HG02884 (cell line): ENCODE measurements around the gene GRIK2.
"Not testable (repeated sequence)": the region's sequence is repeated elsewhere in the genome, so short reads cannot be mapped to it uniquely, and the experiment has no call there.

Source experiments
- ATAC-seq: cut with Tn5 transposase; IDR thresholded peaks from one replicate; pipeline ENCODE4 v1.9.1; 2021; ENCODE audit warnings: mild to moderate bottlenecking, moderate library complexity; ENCODE audit not compliant: unreplicated experiment

The GRIK2 gene

DNA sequence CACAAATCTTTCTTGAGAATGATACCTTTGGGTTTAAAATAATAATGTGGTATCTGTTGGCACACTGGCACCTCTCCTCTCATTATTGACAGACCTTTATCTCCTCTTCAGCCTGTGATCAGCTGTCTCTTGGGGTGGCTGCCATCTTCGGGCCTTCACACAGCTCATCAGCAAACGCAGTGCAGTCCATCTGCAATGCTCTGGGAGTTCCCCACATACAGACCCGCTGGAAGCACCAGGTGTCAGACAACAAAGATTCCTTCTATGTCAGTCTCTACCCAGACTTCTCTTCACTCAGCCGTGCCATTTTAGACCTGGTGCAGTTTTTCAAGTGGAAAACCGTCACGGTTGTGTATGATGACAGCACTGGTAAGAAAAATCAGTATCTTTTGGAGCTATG is 232.8 kb downstream of the GRIK2 start:
- no peak for ATAC-seq

DNA sequence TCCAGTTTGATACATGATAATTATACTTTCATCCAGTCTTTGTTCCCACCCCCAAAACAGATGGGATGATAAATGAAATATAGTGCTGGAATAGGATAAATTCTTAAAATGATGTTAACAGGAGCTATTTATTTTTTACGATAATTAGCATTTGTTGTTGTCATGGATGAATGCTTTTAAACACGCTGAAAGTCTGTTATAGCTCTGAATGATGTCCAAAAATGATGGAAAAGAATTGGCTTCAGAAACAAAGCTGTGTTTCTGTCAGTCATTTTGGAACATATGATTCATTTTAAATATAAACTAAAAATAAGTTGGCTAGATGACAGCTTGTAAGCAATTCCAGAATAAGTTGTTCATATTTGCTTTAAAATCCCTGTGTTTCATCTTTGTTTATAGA is 237.4 kb downstream of the GRIK2 start:
- ATAC-seq, result no peak

DNA sequence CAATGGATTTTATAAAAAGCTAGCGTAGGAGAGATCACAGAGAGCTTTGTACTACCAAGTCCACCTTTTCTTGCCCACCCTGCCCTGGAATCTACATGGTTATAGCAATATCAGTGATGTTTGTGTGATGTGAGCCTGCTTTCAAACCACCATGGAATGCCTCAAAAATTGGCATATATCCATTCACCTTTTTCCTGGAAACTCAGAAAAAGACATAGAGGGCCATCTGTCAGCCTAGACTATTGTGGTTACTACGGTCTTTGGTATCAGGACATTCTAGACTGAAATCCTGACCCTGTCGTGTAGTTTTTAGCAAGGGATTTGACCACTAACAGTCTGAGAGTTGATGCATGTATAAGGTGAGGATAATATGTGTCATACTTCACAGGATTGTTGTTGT is 239.6 kb downstream of the GRIK2 start:
- ATAC-seq, result no peak

DNA sequence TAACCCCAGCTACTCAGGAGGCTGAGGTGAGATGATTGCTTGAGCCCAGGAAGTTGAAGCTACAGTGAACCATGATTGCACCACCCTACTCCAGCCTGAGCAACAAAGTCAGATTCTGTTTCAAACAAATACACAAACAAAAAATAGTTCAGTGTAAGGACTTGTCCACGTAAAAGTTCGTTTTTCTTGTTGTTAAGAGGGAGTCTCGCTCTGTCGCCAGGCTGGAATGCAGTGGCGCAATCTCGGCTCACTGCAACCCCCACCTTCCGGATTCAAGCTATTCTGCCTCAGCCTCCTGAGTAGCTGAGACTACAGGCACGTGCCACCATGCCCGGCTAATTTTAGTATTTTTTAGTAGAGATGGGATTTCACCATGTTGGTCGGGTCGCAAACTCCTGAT is 245.4 kb downstream of the GRIK2 start:
- ATAC-seq, result not testable (repeated sequence)

DNA sequence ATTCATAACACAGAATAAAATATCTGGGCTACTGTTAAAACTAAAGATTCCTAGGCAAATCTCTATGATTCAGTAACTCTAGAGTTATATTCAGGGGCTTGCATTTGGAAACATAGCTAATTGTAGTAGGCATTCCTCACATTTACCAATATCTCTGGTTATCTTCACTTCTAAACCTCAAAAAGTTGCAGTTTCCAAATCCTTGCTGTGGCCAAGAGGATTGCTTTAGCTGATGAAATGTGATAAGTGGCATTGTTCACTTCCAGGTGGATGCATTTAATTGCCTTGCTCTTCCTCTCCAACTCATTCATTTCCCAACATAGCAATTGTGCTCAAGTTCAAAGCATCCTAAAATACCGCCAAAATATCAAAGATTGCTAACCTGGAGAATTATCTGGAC is 246.6 kb downstream of the GRIK2 start:
- ATAC-seq, result no peak

DNA sequence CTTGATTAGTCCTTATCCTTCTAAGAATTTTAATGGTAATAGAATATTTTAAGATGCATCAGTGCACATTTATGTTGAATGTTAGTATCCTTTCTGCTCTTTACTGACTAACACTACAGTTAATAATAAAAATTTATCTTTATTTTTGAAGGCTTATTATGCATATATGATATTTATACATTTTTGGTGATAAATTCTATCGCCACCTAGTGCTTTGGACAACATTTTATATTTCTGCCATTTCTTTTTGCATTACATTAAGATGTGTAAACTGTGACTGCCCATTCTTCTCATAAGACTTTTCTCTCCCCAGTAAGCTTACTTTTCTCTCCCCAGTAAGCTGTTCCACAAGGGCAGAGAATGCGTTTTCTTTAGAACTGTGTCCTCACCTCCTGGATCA is 252.3 kb downstream of the GRIK2 start:
- ATAC-seq, result no peak

DNA sequence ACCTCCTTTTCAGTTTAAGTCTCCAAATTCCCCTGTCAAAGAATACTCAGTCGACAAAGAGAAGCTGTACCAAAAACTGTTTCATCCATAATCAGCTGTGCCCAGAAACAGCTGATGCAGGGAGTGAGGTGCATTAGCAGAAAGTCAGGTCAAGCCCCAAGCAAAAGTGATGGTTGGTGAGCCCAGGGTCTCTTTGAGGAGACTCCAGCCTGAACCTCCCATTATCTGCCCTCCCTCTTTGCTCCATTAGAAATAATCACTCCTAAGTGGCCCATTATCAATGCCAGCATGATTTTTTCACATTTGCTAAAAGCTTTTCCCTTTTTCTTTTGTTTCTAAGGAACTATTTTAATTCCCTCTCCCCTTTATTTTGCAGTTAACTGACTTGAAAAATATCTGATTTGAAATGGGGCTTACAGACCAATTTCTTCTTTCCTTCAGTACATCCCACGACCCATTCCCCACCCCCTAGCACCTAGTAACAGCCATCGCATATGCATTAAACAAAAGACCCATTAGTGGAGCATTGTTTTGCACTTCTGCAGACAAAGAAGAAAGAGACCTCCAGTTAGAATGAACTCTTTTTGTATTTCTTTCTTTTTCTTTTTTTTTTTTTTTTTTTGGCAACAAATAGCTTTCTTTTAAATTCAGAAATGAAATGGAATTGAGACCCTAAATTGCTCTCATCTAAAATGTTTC is 257.0 kb downstream of the GRIK2 start:
- no peak for ATAC-seq

DNA sequence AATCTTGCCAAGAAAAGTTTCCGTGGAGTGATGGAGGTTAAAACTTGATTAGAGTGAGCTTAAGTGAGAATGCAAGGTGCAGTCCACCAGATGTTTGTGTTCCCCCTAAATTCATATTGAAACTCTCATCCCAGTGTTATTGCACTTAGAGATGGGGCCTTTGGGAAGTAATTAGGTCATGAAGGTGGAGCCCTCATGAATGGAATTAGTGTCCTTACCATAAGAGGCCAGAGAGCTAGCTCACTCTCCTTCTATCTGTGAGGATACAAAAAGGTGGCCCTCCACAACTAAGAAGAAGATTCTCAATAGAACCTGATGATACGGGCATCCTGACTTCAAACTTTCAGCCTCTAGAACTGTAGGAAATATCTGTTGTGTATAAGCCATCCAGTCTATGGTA is 258.6 kb downstream of the GRIK2 start:
- ATAC-seq, result no peak

DNA sequence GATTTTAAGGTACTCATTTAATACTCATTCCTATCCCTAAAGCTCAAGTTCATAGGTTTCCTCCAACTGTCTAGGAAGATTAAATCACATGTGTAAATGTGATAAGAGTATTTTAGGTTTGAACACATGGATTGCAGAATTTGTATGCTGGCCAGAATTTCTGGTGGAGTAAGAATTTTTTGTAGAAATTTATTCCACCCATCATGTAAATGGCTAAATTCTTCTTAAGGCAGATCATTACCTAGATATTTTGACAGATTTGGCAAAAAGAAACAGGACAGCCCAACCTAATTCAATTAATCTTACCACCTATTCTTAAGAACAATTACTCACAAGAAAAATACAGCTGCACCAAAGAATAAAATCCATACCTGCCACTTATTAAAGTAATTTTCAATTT is 261.6 kb downstream of the GRIK2 start:
- no peak for ATAC-seq

DNA sequence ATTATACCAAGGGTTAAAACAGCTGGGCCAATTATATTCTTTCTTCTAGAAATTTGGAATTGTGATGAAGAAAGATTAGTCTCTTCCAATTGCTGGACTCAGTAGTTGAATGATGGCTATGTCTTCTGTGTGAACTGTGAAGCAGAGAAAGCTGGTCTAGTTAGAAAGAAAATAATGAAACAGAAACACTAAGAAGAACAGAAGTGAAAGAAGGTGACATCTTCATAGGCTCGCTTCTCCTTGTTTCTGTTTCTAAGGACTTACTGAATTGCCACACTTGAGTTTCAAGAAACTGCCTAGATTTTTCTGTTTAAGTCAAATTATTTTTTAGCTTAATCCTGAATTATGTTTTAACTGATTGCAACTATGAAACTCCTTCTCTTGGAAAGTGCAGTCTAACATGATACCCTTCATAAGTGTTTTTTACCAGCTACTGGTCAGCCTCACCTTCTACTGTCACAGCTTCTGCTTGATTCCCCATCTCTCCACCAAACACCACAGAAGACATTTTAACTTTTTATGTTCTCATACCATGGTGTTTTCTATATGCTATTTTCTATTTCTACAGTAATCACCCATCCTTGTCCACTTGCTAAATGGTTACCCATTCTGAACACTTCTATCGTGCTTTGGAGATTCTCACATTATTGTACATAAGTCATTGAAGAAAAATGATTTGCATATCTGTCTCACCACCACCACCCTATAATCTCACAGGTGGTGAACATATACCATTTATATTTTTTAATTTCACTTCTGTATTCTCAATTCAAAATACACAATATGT is 268.8 kb downstream of the GRIK2 start:
- ATAC-seq, result no peak

DNA sequence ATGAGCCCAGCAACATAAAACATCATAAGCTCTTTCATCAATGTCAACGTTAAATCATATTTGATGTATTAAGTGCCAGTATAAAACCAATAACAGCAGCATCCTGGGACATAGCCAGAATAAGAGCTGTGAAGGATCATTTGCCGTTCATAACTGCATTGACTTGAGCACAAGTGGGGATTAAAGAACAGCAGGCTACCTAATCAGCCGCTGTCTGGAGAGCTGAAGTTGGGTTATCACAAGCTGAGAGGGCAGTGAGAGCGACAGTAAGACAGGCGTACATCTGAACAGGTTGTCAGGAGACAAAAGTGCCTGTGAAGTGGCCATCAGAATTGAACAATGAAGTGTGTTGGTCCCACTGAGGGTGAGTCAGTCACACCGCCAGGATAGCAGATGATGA is 269.6 kb downstream of the GRIK2 start:
- ATAC-seq, result no peak

DNA sequence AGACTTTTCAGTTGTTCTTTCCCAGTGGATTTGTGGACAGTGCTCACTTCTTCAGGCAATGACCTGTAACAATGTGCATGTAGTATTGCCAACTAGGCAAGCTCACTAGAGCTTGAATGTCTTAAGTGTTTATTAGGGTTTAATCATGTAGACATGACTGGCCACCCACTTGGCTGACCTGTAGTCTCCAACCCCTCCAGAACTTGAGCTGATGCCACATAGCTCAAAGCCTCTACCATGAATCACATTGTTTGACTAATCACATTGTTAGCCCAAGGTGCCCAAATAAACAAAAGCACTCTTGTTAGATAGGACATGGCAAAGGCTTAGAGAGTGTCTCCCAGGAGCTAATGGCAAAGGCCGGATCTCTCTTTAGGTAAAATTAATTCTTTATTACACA is 272.7 kb downstream of the GRIK2 start:
- ATAC-seq, result no peak

DNA sequence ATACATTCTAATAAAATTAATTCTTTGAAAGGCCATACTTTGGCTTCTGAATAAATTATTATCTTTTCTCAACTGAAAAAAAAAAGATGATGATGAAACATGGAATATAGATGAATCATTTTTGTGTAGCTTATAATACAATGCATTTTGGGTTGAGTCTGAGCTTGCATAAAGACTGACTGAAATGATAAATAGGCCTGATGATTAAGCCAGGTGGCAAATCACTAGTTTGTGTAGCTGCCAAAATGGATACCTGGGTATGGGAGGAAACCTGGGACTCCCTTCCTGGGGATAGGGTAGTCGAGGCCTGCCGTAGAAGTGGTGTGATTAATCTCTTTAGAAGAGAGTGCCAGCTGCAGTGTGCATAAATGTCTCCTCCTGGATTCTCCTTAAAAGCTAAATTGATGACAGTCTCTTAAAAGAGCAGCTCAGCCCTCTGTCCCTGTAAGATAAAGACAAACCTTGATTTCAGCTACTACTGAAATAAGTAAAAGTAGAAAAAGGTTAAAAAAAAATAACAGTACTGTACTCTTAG is 275.1 kb downstream of the GRIK2 start:
- ATAC-seq, result no peak

DNA sequence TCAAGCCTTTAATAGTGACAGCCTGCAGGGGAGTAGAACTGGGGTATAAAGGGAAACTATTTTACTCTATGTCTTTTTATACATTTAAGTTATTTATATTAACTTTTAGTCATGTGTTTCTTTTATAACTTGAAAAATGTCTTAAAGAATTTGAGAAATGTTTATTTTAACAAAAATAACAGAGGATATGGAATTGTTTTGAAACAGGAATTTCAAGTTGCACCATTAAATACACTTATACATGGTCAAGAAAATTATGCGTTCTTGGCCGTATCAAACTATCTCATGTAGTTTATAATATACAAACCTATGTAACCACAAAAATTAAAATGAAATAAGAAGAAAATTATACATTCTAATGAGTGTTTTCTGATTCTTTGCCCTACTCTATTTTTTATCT is 282.7 kb downstream of the GRIK2 start:
- no peak for ATAC-seq

DNA sequence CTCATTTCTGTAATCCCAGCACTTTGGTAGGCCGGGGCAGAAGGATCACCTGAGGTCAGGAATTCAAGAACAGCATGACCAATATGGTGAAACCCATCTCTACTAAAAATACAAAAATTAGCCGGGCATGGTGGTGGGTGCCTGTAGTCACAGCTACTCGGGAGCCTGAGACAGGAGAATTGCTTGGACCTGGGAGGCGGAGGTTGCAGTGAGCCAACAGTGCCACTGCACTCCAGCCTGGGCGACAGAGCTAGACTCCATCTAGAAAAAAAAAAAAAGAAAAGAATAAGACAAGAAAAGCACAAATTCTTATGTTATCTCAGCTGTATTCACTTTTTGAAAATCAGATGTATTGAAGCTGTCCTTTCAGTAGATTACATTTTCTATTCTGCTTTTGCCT is 289.4 kb downstream of the GRIK2 start:
- no peak for ATAC-seq

DNA sequence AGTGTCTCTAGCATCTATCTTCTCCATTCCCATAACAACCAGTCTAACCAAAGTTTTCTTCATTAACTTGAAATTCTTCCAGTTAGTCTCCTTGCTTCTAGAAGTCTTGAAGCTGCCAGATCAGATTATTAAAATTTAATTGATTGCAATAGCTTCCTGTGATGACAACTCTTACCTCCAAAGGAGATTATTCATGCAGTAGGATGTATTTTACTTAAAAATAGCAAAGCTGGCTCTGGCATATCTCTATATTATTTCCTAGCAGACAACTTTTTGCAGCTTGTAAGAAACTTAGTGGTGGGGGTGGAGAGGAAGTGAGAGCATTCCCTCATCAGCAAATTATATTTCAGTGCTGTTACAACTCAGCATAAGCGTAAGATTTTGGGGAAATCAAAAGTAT is 290.4 kb downstream of the GRIK2 start:
- ATAC-seq, result no peak

DNA sequence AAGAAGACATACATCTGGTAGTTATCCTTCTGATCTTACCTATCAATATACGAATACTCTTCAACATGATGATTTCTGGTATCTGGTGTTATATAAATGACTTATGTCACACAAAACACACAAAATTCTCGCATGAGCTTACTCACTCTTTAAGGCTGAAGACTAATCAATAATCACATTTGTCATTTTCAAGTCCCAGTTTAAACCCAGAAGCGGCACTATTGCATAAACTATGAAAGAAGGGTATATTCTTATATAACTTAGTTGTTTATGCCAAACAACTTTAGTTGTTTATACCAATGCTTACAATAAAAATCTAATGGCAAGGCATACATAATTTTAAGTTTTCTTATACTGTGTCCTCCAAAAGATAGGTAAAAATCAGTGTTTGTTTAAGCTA is 293.1 kb downstream of the GRIK2 start:
- no peak for ATAC-seq

DNA sequence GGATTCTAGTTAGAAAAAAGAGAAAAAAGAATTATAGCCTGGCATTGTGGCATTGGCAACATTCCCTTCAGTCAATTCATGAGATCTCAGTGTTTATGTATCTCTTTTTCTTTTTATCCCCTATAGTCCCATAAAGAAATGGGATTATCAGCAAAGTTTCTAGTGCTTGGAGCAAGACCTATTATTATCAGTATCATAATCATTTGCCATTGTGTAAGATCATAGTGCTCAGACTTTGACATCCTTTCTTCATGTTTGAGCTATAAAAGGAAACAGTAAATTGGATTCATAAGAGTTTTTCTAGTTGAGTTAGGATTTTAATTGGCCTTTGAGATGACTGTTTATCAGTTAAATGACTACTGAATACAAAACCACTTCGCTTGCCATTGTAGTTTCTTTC is 295.6 kb downstream of the GRIK2 start:
- ATAC-seq, result no peak

DNA sequence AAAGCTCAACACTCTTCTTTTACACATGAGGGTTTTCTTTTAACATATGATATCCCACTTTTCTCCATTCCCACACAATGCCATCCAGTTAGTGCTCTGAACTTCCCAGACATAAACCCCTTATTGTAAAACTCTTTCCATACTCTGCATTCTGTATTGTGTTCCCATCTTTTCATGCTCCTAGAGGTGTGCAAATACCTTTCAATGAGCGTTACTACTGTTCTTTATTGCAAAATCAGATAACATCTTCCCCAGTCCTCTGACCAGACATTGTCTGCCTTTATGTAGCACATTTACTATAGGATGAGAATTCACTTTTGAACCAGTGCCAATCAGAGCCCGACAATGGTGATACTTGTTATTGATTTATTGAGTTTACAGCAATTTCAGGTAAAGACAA is 296.2 kb downstream of the GRIK2 start:
- no peak for ATAC-seq

DNA sequence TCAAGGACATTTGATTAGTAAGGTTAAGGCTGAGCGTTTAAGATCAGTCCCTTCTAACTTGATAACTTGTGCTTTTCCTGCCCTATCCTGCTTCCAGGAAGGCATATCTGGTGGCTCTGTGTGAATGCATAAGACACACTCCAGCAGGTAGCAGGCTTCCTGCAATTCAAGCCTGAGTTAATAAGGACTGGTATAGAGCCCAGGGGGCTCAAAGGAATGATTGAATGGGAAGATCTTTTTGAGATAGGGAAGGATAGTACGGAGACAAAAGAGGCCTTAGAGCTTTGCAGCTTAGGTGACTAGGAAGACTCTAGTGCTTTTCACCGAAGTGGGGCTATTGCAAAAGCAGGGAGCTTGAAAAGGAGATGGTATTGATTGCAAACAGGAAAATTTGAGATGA is 307.1 kb downstream of the GRIK2 start:
- ATAC-seq, result no peak

DNA sequence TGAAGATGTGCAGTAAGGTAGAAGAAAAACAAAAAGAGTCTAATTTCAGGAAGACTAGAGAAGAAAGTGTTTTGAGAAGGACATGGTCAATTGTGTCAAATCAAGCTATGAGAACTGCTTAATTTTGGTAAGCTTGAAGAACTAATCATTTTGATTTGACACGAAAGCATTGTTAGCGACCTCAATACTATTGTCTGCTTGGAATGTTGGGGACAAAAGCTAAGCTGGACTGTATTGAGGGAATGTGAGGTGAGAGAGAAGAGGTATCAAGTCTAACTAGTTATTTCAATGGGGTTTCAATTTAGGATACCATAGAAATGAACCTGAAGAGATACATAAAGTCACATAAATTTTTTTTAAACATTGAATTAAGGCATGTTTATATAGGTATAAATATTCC is 309.8 kb downstream of the GRIK2 start:
- ATAC-seq, result no peak

DNA sequence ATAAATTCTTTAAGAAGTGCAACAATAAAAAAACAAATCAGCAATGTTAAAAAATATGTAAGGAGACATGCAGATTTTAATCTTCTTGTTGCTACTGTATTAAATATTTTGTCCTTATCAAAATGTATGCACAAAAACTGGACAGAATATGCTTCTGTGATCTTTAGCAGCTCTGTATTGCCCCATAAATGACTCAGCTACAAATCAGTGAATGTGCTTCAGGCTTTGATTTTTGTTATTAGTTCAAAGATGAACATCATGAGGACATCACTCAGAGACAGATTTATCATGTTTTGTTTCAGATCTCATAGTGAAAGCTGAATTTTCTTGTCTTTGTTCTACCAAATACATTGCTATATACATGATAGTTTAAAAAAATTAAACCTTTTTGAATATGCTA is 312.4 kb downstream of the GRIK2 start:
- ATAC-seq, result no peak
